GM18517 (cell line): ENCODE data around the gene GADD45G.

Experiments
- ATAC-seq: cut with Tn5 transposase; IDR thresholded peaks from one replicate; pipeline ENCODE4 v1.9.1; 2021; ENCODE audit warnings: mild to moderate bottlenecking, moderate library complexity; ENCODE audit not compliant: unreplicated experiment

The GADD45G gene

GRCh38 chr9:89648247-89649000, 43.6 kb downstream of the GADD45G start:
- ATAC-seq = no peak

- ATAC-seq = no peak
Measured at GRCh38 chr9:89649039-89649691, 44.4 kb downstream of the GADD45G start.

GRCh38 chr9:89654025-89654662, 49.3 kb downstream of the GADD45G start:
- no peak for ATAC-seq

GRCh38 chr9:89655056-89655989, 50.5 kb downstream of the GADD45G start:
- ATAC-seq = no peak
